K562 (cell line): Measurements from ENCODE around the gene CHD2. TPM values are rescaled to one million over a fixed set of nuclear protein-coding genes. Genes with fewer than 3 reads are reported as not detected.

Experiments
- BRD4 ChIP-seq: fragments of 200-600 bp; sonication (generic); IDR thresholded peaks from 2 replicates; pipeline ENCODE4 v1.6.1; 2017; ENCODE audit warnings: inconsistent platforms
- DMBX1 ChIP-seq: fragments of 250-450 bp; sonication (Bioruptor Pico); IDR thresholded peaks from 2 replicates; pipeline ENCODE4 v1.8.0; 2022; ENCODE audit warnings: inconsistent platforms, mild to moderate bottlenecking, moderate library complexity, borderline replicate concordance
- GTF2E2 ChIP-seq: fragments of 200-800 bp; sonication (Bioruptor generic); IDR thresholded peaks from 2 replicates; pipeline ENCODE4 v1.6.1; 2016; ENCODE audit warnings: missing genetic modification characterization, missing compliant biosample characterization
- HDAC2 ChIP-seq: fragments of 450-650 bp; IDR thresholded peaks from 2 replicates; pipeline ENCODE4 v1.6.1; 2016; ENCODE audit warnings: mild to moderate bottlenecking
- HNRNPK ChIP-seq: fragments of 200-400 bp; formaldehyde crosslinking; IDR thresholded peaks from one replicate; pipeline ENCODE4 v1.6.1; 2018; ENCODE audit warnings: mild to moderate bottlenecking, low read depth, low read length; ENCODE audit not compliant: poor library complexity, severe bottlenecking
- HNRNPLL ChIP-seq: fragments of 200-400 bp; formaldehyde crosslinking; IDR thresholded peaks from 2 replicates; pipeline ENCODE4 v1.6.1; 2017; ENCODE audit warnings: low read length, low read depth, mild to moderate bottlenecking; ENCODE audit not compliant: poor library complexity, severe bottlenecking
- KLF13 ChIP-seq: fragments of 450-650 bp; IDR thresholded peaks from 2 replicates; pipeline ENCODE4 v1.6.1; 2016; ENCODE audit warnings: missing genetic modification characterization, low read depth, mild to moderate bottlenecking, missing compliant biosample characterization, moderate library complexity, borderline replicate concordance
- MAFF ChIP-seq: IDR thresholded peaks from 2 replicates; pipeline ENCODE4 v1.6.1; 2012; ENCODE audit warnings: low read length, improper control_type of control experiment
- MBD2 ChIP-seq: sonication (generic); IDR thresholded peaks from 2 replicates; pipeline ENCODE4 v1.6.1; 2016; ENCODE audit warnings: low read depth, borderline replicate concordance
- NCOR1 ChIP-seq: fragments of 450-650 bp; IDR thresholded peaks from 2 replicates; pipeline ENCODE4 v1.6.1; 2016; ENCODE audit warnings: mild to moderate bottlenecking, moderate library complexity
- PHB2 ChIP-seq: fragments of 450-650 bp; IDR thresholded peaks from 2 replicates; pipeline ENCODE4 v1.6.1; 2017; ENCODE audit warnings: low read depth
- RBM22 ChIP-seq: fragments of 200-400 bp; formaldehyde crosslinking; IDR thresholded peaks from 2 replicates; pipeline ENCODE4 v1.6.1; 2018; ENCODE audit warnings: low read length, low read depth; ENCODE audit not compliant: poor library complexity, severe bottlenecking
- SRSF3 ChIP-seq: fragments of 200-400 bp; formaldehyde crosslinking; IDR thresholded peaks from 2 replicates; pipeline ENCODE4 v1.6.1; 2016; ENCODE audit warnings: mild to moderate bottlenecking, low read length, moderate library complexity; ENCODE audit not compliant: insufficient read depth
- U2AF1 ChIP-seq: fragments of 200-400 bp; formaldehyde crosslinking; optimal IDR thresholded peaks from 2 replicates; pipeline ENCODE3; 2017; ENCODE audit warnings: mild to moderate bottlenecking, low read depth, low read length, moderate library complexity
- ZFP1 ChIP-seq: fragments of 450-650 bp; formaldehyde crosslinking; IDR thresholded peaks from 2 replicates; pipeline ENCODE4 v1.4.0; 2020; ENCODE audit warnings: mild to moderate bottlenecking, mixed read lengths
- ZKSCAN1 ChIP-seq: fragments of 150-350 bp; IDR thresholded peaks from 2 replicates; pipeline ENCODE4 v1.6.1; 2016; ENCODE audit warnings: low read depth, low read length
- ZNF41 ChIP-seq: fragments of 250-450 bp; sonication (Bioruptor Pico); conservative IDR thresholded peaks from 2 replicates; pipeline ENCODE4 v1.4.0; 2020; ENCODE audit warnings: mild to moderate bottlenecking
- polyA plus RNA-seq, 8 experiments: library from polyadenylated mRNA; depleted of rRNA in 4 of 8; stranded (reverse) in 5 of 8; unstranded in 3 of 8; fragments of >200 nt; fragmentation: Nextera tagmentation in 2 of 8; fragmentation: Illumina TruSeq in 1 of 8; extraction: Ambion mirVana in 2 of 8; extraction: Trizol in 1 of 8; gene quantifications; 2 replicates each; pipeline versions ENCODE4 v1.2.1 to v1.2.3, GENCODE V29; 2011 to 2014; ENCODE audit warnings: inconsistent platforms in 1 of 8, missing spikeins in 1 of 8
- total RNA-seq, 7 experiments: library from RNA; depleted of rRNA in 6 of 7; stranded (reverse); fragments of >200 nt in 6 of 7; fragmentation: Illumina TruSeq in 2 of 7; extraction: Trizol in 2 of 7; gene quantifications; 2 replicates each; pipeline versions ENCODE4 v1.2.1 to v1.2.3, GENCODE V29; 2011 to 2021; ENCODE audit warnings: low replicate concordance in 1 of 7
- TF ChIP-seq, protein P1 (sequence below): sonication (generic); formaldehyde crosslinking; IDR thresholded peaks from 2 replicates; pipeline ENCODE4 v1.8.0; 2023; ENCODE audit warnings: missing genetic modification reagents, mild to moderate bottlenecking, borderline replicate concordance
- TF ChIP-seq, protein P2 (sequence below): fragments of 450-650 bp; IDR thresholded peaks from 2 replicates; pipeline ENCODE4 v1.6.1; 2016
- TF ChIP-seq, protein P3 (sequence below): conservative IDR thresholded peaks from 2 replicates; pipeline ENCODE4 v1.6.1; 2011; ENCODE audit warnings: low read depth, mild to moderate bottlenecking, low read length; ENCODE audit not compliant: control insufficient read depth

The CHD2 gene
- total and polyA plus RNA-seq, 9 of the 15 experiments (the other 6 are each of a cell fraction or from before 2014, with no cell fraction given) = 38.9 to 70.8 (median 56.2) TPM

DNA sequence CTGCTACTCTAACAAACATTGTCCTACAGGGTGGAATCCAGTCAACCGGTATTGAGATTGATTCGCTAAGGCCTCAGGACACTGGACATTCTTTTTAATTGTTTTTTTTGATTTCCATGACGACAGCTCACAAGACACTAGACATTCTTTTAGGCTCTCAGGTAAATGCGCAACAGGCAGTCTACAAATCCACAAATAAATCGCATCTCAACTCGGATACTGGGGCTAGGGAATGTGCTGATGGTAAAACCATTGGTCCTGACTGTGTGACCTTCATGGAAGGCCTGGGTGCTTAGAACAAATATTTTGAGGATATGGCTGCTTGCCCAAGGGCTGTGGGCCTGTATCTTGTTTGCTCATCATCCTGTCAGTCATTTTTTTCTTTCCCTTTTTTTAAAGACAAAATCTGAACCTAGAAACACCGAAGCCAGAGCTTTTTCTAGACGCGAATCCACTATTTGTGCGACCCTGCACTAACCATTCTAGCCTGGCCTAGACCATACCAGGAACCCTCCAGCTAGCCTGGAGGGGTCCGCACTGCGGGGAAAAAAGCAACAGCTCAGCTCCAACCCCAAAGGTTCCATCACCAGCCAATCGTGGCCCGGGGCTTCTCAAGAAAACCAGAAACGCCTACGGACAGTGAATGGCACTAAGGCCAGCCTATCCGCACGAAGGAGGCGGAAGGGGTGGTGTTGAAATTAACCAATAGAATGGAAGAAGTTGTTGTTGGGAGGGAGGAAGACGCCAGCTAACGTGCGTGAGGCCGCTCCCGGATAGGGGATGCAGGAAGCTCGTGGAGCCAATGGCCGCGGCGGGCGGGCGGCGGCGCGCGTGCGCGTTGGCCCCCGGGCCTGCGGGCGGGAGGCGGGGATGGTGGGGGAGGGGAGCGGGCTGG is 18.1 kb upstream of the CHD2 start (continued):
- peak; percentile 75; the same call in 1 of the 2 replicates for TF ChIP-seq BRD4
- peak; percentile 39; the same call in 1 of the 2 replicates for TF ChIP-seq ZFP1 (CRISPR knock-in tag)
- TF ChIP-seq, protein P1, sequence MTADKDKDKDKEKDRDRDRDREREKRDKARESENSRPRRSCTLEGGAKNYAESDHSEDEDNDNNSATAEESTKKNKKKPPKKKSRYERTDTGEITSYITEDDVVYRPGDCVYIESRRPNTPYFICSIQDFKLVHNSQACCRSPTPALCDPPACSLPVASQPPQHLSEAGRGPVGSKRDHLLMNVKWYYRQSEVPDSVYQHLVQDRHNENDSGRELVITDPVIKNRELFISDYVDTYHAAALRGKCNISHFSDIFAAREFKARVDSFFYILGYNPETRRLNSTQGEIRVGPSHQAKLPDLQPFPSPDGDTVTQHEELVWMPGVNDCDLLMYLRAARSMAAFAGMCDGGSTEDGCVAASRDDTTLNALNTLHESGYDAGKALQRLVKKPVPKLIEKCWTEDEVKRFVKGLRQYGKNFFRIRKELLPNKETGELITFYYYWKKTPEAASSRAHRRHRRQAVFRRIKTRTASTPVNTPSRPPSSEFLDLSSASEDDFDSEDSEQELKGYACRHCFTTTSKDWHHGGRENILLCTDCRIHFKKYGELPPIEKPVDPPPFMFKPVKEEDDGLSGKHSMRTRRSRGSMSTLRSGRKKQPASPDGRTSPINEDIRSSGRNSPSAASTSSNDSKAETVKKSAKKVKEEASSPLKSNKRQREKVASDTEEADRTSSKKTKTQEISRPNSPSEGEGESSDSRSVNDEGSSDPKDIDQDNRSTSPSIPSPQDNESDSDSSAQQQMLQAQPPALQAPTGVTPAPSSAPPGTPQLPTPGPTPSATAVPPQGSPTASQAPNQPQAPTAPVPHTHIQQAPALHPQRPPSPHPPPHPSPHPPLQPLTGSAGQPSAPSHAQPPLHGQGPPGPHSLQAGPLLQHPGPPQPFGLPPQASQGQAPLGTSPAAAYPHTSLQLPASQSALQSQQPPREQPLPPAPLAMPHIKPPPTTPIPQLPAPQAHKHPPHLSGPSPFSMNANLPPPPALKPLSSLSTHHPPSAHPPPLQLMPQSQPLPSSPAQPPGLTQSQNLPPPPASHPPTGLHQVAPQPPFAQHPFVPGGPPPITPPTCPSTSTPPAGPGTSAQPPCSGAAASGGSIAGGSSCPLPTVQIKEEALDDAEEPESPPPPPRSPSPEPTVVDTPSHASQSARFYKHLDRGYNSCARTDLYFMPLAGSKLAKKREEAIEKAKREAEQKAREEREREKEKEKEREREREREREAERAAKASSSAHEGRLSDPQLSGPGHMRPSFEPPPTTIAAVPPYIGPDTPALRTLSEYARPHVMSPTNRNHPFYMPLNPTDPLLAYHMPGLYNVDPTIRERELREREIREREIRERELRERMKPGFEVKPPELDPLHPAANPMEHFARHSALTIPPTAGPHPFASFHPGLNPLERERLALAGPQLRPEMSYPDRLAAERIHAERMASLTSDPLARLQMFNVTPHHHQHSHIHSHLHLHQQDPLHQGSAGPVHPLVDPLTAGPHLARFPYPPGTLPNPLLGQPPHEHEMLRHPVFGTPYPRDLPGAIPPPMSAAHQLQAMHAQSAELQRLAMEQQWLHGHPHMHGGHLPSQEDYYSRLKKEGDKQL (CRISPR knock-in tag) = no peak
- TF ChIP-seq GTF2E2 (tag) = peak; percentile 85; the same call in 1 of the 2 replicates
- TF ChIP-seq SRSF3 = no peak
- no peak for TF ChIP-seq HNRNPK
- TF ChIP-seq, protein P2, sequence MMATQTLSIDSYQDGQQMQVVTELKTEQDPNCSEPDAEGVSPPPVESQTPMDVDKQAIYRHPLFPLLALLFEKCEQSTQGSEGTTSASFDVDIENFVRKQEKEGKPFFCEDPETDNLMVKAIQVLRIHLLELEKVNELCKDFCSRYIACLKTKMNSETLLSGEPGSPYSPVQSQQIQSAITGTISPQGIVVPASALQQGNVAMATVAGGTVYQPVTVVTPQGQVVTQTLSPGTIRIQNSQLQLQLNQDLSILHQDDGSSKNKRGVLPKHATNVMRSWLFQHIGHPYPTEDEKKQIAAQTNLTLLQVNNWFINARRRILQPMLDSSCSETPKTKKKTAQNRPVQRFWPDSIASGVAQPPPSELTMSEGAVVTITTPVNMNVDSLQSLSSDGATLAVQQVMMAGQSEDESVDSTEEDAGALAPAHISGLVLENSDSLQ = peak; percentile 100
- TF ChIP-seq PHB2 = no peak
- TF ChIP-seq KLF13 = no peak
- TF ChIP-seq HDAC2 = 0 out of 2 replicates have a peak, but pooled peaks have one; percentile 31
- 0 out of 2 replicates have a peak, but pooled peaks have one; percentile 19 for TF ChIP-seq NCOR1
- no peak for TF ChIP-seq RBM22
- peak; percentile 96 for TF ChIP-seq MBD2
- TF ChIP-seq, protein P3, sequence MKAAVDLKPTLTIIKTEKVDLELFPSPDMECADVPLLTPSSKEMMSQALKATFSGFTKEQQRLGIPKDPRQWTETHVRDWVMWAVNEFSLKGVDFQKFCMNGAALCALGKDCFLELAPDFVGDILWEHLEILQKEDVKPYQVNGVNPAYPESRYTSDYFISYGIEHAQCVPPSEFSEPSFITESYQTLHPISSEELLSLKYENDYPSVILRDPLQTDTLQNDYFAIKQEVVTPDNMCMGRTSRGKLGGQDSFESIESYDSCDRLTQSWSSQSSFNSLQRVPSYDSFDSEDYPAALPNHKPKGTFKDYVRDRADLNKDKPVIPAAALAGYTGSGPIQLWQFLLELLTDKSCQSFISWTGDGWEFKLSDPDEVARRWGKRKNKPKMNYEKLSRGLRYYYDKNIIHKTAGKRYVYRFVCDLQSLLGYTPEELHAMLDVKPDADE = no peak
- TF ChIP-seq HNRNPLL = no peak
- 0 out of 2 replicates have a peak, but pooled peaks have one; percentile 16 for TF ChIP-seq ZKSCAN1
- peak; percentile 58; the same call in 1 of the 2 replicates for TF ChIP-seq DMBX1
- TF ChIP-seq U2AF1 = no peak
- peak; percentile 4 for TF ChIP-seq MAFF
- TF ChIP-seq ZNF41 (CRISPR knock-in tag) = peak; percentile 59; the same call in 1 of the 2 replicates
